ENCODE measurements around the gene SRBD1.

Gene SRBD1

GRCh38 chr2:45583977-45584376 lies 27.1 kb downstream of the SRBD1 start:
- no peak overlapping the region for H3K27ac ChIP-seq
- TF ChIP-seq Cebpa-rat (IDR thresholded peaks at IDR 0.05), result no peak

GRCh38 chr2:45582522-45582921 lies 28.5 kb downstream of the SRBD1 start:
- Histone ChIP-seq H3K27ac (no peak overlapping the region), H3K9ac (no peak overlapping the region), H4K20me1 (no peaks in the 10 kb centered on the region), H3K9me3 (no peaks in the 10 kb centered on the region), H3K36me3 (peaks cover 12% of the 10 kb centered on the region), H3K4me1 (peaks cover 8% of the 10 kb centered on the region; the same call in 1 of the 2 replicates), H3K27me3 (no peaks in the 10 kb centered on the region), H3K4me2 (no peak overlapping the region), H3K4me3 (no peak overlapping the region)
- TF ChIP-seq Cebpa-rat (IDR thresholded peaks at IDR 0.05), result no peak

More at GRCh38 chr2:45583977-45584376, 27.1 kb downstream of the SRBD1 start:
- Histone ChIP-seq H3K27me3 (no peaks in the 10 kb centered on the region), H3K36me3 (peaks cover 12% of the 10 kb centered on the region), H4K20me1 (no peaks in the 10 kb centered on the region), H3K9me3 (no peaks in the 10 kb centered on the region), H3K9ac (no peak overlapping the region), H3K4me3 (no peak overlapping the region), H3K4me1 (peaks cover under 1% of the 10 kb centered on the region; the same call in 1 of the 2 replicates), H3K4me2 (no peak overlapping the region)

DNA sequence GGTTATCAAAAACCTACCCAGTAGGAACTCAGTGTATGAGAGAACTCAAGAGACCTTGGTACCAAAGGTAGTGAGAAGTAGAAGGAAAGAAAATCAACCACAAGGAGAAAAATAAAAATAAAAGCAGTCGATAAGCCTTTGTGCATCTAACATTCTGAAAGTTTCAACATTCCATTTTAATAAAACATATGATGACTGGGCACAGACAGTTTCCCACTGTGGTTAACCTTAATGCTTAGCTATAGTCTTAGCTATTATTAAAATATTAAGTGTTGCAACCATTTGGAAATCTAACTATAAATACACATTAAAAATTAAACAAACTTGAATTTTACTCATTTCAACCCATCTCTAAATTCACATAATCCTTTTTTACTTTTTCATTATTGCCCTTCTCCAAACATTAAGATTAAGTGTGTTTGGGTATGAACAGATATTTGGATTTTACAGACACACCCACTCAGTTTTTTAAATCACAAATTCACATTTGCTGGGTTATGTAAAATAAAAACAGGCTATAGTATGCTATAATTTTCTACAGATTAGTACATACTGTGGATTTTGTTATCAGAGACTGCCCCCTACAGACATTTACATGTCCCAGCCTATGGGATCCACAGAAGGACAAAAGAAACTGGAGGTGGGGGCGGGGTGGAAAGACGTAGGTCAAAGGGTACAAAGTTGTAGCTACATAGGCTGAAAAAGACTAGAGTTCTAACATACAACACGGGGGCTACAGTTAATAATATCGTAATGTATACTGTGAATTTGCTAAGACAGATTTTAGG lies 32.8 kb downstream of the SRBD1 start:
- TF ChIP-seq Cebpa-rat (IDR thresholded peaks at IDR 0.05), result no peak
- H3K36me3 ChIP-seq, result peaks cover 16% of the 10 kb centered on the region
- no peak overlapping the region for H3K4me3 ChIP-seq
- H3K27me3 ChIP-seq, result no peaks in the 10 kb centered on the region
- no peak overlapping the region for H3K9ac ChIP-seq
- no peaks in the 10 kb centered on the region for H4K20me1 ChIP-seq
- H3K4me1 ChIP-seq, result peaks cover 8% of the 10 kb centered on the region; the same call in 1 of the 2 replicates
- H3K27ac ChIP-seq, result no peak overlapping the region
- H3K9me3 ChIP-seq, result no peaks in the 10 kb centered on the region
- no peak overlapping the region for H3K4me2 ChIP-seq

GRCh38 chr2:45577441-45577840 lies 33.6 kb downstream of the SRBD1 start:
- H4K20me1 ChIP-seq, result no peaks in the 10 kb centered on the region
- H3K36me3 ChIP-seq, result peaks cover 21% of the 10 kb centered on the region
- peaks cover 8% of the 10 kb centered on the region; the same call in 1 of the 2 replicates for H3K4me1 ChIP-seq
- no peak for TF ChIP-seq Cebpa-rat (IDR thresholded peaks at IDR 0.05)
- H3K4me2 ChIP-seq, result no peak overlapping the region
- H3K27ac ChIP-seq, result no peak overlapping the region
- H3K9ac ChIP-seq, result no peak overlapping the region
- 0 out of 2 replicates have a peak, but pooled peaks cover under 1% of the 10 kb centered on the region for H3K9me3 ChIP-seq
- no peaks in the 10 kb centered on the region for H3K27me3 ChIP-seq
- no peak overlapping the region for H3K4me3 ChIP-seq

DNA sequence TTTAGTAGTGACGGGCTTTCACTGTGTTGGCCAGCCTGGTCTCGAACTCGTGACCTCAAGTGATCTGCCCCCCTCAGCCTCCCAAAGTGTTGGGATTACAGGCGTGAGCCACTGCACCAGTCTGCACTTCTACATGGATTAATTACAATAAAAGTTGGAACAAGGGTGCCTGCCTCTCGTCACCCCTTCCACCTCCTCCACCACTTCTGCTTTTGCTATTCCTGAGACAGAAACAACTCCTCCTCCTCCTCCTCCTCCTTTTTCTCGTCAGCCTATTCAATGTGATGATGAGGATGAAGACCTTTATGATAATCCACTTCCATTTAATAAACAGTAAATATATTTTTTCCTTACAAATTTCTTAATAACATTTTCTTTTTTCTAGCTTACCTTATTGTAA lies 35.2 kb downstream of the SRBD1 start:
- TF ChIP-seq Cebpa-rat (IDR thresholded peaks at IDR 0.05), result no peak
- Histone ChIP-seq H3K36me3 (peaks cover 25% of the 10 kb centered on the region), H3K9ac (no peak overlapping the region), H3K27ac (no peak overlapping the region), H3K4me3 (no peak overlapping the region), H3K27me3 (no peaks in the 10 kb centered on the region), H3K4me2 (no peak overlapping the region), H3K9me3 (peaks cover 9% of the 10 kb centered on the region; the same call in 1 of the 2 replicates), H4K20me1 (no peaks in the 10 kb centered on the region), H3K4me1 (peaks cover 8% of the 10 kb centered on the region; the same call in 1 of the 2 replicates)

DNA sequence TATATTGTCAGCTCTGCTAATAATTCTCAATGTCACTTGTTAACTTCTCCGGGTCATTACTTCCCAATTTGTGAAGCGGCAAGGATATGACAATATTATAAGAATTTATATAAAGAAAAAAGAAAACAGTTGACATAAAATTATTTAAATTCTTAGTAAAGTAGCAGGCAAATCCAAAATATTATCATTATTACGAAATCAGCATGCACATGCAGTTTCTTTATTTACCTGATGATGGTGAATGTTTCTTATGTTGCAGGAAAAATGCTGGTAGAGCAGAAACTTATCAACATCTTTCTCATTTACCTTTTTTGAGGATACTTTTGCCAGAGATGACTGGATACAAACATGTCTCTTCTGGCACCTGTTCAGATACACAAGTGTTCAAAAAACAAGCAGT lies 38.1 kb downstream of the SRBD1 start:
- Histone ChIP-seq H3K27me3 (no peaks in the 10 kb centered on the region), H3K9ac (no peak overlapping the region), H3K4me1 (peaks cover 13% of the 10 kb centered on the region)

DNA sequence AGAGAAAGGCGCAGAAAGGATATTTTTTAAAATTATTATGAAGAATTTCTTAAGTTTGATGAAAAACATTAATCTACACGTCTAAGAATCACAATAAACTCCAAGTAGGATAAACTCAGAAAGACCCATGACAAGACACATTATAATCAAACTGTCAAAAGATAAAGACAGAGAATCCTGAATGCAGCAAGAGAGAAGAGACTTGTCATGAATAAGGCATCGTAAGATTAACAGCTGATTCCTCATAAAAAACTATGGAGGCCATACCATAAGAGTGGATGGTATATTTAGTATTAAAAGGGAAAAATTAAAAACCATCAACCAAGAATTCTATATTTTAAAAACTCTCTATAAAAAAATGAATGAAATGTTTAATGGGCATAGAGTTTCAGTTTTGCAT lies 39.1 kb downstream of the SRBD1 start:
- no peaks in the 10 kb centered on the region for H4K20me1 ChIP-seq
- H3K27ac ChIP-seq, result no peak overlapping the region
- H3K4me3 ChIP-seq, result no peak overlapping the region
- H3K36me3 ChIP-seq, result peaks cover 22% of the 10 kb centered on the region; the same call in 1 of the 2 replicates
- H3K9me3 ChIP-seq, result peaks cover 9% of the 10 kb centered on the region; the same call in 1 of the 2 replicates
- H3K4me1 ChIP-seq, result peaks cover 21% of the 10 kb centered on the region
- H3K9ac ChIP-seq, result no peak overlapping the region
- no peak for TF ChIP-seq Cebpa-rat (IDR thresholded peaks at IDR 0.05)
- H3K4me2 ChIP-seq, result no peak overlapping the region
- H3K27me3 ChIP-seq, result no peaks in the 10 kb centered on the region

More for the DNA sequence above, 38.1 kb downstream of the SRBD1 start:
- no peak; the same call in 1 of the 2 replicates for TF ChIP-seq Cebpa-rat (IDR thresholded peaks at IDR 0.05)
- no peaks in the 10 kb centered on the region for H4K20me1 ChIP-seq
- no peak overlapping the region for H3K4me3 ChIP-seq
- H3K4me2 ChIP-seq, result no peak overlapping the region
- H3K9me3 ChIP-seq, result peaks cover 9% of the 10 kb centered on the region; the same call in 1 of the 2 replicates
- no peak overlapping the region for H3K27ac ChIP-seq
- peaks cover 22% of the 10 kb centered on the region; the same call in 1 of the 2 replicates for H3K36me3 ChIP-seq

DNA sequence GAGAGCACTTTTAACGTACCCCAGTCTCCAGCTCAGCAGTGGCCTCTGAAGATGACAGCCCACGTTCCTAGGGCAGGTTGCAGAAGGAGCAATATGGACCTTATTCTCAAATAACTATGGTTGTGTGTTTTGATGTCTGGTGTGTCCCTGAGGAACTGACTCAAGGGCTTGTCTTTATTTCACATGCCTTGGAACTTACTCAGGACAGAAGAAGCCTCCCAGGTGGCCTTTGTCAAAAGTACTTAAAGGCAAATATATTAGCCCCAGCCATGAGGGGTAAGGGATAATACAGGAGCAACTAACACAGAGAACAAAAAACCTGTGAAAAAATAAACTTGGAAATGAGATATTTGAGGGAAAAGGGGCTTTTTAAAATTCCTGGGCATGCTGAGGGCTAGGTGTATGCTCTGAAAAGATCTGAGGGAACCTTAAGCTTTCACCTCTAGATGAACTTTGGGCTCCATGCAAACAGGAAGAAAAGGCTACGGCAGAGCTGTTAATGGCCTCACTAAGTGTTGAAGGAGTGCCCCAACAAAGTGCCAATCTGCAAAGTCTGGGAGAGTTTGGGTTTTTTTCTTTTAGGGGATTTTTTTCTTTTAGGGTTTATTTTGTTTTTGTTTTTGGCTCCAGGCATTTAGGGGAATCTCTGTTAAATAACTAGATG lies 40.3 kb downstream of the SRBD1 start:
- Histone ChIP-seq H3K4me2 (no peak overlapping the region), H3K4me1 (peaks cover 24% of the 10 kb centered on the region)

GRCh38 chr2:45568935-45569334 lies 42.1 kb downstream of the SRBD1 start:
- Histone ChIP-seq H4K20me1 (no peaks in the 10 kb centered on the region), H3K9ac (no peak overlapping the region), H3K36me3 (peaks cover 23% of the 10 kb centered on the region; the same call in 1 of the 2 replicates), H3K4me2 (peak overlapping the region; percentile 55; the same call in 1 of the 2 replicates), H3K27ac (peak overlapping the region; percentile 66; the same call in 1 of the 2 replicates), H3K27me3 (no peaks in the 10 kb centered on the region), H3K4me1 (peaks cover 24% of the 10 kb centered on the region), H3K9me3 (peaks cover 9% of the 10 kb centered on the region; the same call in 1 of the 2 replicates), H3K4me3 (no peak overlapping the region)
- TF ChIP-seq Cebpa-rat (IDR thresholded peaks at IDR 0.05), result no peak

More for the DNA sequence above, 40.3 kb downstream of the SRBD1 start:
- Histone ChIP-seq H3K9ac (no peak overlapping the region), H3K9me3 (peaks cover 9% of the 10 kb centered on the region; the same call in 1 of the 2 replicates), H3K36me3 (peaks cover 24% of the 10 kb centered on the region; the same call in 1 of the 2 replicates), H3K4me3 (no peak overlapping the region), H3K27ac (no peak overlapping the region), H3K27me3 (no peaks in the 10 kb centered on the region), H4K20me1 (no peaks in the 10 kb centered on the region)
- no peak for TF ChIP-seq Cebpa-rat (IDR thresholded peaks at IDR 0.05)

Measured in BLaER1 (cell line).